GM19438 (cell line): ENCODE data around the gene NOLC1.
"Not testable (repeated sequence)": the region's sequence is repeated elsewhere in the genome, so short reads cannot be mapped to it uniquely, and the experiment has no call there.

ENCODE experiments used
- ATAC-seq: cut with Tn5 transposase; IDR thresholded peaks from one replicate; pipeline ENCODE4 v1.9.1; 2021; ENCODE audit warnings: low read depth; ENCODE audit not compliant: unreplicated experiment

NOLC1 gene

DNA sequence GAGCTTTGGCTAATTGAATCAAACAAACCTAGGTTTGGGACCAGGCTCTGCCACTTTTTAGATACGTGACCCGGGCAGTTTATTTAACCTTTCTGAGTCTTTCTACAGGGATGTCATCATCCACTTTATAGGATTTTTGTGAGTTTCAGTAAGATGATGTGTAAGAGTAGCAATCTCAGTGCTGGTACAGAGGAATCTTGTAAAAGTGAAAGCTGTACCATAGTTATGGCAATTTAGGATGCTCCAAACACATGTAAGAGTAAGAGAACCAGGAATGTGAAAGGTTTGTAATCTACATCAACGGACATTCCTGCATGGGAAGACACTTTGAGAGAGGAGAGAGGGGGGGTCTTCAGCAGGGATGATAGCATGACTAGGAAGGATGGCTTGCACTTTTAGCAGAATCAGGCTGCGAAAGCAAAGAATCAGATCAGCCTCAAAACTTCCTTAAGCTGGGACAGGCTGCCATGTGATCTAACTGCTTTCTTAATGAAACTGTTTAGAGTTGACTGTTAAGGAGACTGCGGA lies 968 bp downstream of the NOLC1 start:
- ATAC-seq, result no peak

DNA sequence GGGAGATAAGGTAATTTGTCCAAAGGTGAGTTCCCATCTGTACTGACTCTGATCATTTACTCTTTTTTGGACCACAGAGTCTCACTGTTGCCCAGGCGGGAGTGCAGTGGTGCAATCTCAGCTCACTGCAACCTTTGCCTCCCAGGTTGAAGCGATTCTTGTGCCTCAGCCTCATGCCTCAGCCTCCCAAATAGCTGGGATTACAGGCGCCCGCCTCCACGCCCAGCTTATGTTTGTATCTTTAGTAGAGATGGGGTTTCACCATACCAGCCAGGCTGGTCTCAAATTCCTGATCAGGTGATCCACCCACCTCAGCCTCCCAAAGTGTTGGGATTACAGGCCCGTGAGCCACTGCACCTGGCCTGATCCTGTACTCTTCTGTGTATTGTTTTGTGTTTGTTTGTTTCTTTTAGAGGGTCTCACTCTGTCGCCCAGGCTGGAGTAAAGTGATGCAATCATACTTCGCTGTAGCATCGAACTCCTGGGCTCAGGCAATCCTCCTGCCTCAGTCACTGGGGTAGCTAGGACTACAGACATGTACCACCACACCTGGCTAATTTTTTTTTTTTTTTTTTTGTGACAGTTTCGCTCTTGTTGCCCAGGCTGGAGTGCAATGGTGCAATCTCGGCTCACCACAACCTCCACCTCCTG lies 2.4 kb downstream of the NOLC1 start:
- no peak for ATAC-seq

GRCh38 chr10:102157224-102157623 lies 5.0 kb downstream of the NOLC1 start:
- no peak for ATAC-seq

DNA sequence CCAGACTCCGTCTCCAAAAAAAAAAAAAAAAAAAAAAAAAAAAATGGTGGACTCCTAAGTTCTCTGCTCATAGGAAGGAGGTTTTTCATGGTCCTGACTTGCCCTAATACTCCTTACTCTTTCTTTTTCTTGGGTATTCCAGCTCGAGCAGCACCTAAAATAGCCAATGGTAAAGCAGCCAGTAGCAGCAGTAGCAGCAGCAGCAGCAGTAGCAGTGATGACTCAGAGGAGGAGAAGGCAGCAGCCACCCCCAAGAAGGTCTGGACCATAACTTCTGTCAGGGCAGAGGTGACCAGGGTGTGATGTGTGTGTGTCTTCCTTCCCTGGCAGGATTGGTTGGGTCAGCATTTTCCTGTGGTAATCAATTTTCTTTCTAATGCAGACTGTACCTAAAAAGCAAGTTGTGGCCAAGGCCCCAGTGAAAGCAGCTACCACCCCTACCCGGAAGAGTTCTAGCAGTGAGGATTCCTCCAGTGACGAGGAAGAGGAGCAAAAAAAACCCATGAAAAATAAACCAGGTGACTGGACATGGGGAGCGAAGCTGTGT lies 6.9 kb downstream of the NOLC1 start:
- no peak for ATAC-seq

GRCh38 chr10:102159831-102160230 lies 7.6 kb downstream of the NOLC1 start:
- no peak for ATAC-seq

DNA sequence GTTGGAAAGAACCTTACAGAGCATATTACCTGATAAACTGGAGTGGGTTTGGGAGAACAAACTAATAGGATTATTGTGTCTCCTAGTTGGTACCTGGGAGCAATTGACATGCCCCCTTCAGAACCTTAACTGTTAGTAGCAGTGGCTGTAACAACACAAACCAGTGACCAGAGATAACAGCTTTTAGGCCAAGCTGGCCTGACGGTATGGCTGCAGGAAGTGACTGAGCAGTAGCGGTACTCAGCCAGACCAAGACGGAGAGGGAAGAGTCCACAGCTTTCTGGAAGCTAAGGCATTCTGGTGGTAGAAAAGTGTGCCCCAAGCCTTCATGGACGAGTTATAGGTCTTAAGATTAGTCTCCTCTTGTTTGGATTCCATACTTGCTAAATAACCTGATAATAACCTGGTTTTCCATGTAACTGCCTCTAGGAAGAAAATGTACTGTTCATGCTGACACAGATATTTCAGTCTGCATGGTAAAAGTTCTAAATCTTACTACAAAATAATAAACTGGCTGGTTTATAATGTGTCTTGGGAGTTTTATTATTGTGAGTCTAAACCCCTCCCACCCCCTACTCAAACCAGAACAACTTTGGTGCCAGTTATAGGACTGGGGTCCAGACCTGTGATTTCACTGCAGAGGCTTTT lies 11.3 kb downstream of the NOLC1 start:
- ATAC-seq, result no peak

GRCh38 chr10:102167861-102168260 lies 15.7 kb downstream of the NOLC1 start:
- no peak for ATAC-seq

DNA sequence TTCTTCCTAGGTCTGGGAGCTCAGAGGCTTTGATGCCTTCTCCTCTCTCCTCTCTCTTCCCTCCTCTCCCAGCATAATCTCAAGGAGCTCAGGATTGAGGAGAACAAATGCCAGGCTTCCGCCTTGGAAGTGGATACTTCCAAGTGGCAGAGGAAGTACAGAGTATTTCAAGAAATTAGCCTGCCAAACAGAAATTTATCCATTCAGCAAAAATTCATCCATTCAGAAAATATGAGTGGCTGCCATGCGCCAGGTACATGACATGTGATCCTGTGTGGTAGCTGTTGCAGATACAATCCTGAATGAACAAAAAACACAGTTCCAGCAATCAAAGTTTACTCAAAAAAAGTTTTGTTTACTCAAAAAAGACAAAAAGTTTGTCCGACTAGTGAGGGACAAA lies 18.4 kb downstream of the NOLC1 start:
- no peak for ATAC-seq

DNA sequence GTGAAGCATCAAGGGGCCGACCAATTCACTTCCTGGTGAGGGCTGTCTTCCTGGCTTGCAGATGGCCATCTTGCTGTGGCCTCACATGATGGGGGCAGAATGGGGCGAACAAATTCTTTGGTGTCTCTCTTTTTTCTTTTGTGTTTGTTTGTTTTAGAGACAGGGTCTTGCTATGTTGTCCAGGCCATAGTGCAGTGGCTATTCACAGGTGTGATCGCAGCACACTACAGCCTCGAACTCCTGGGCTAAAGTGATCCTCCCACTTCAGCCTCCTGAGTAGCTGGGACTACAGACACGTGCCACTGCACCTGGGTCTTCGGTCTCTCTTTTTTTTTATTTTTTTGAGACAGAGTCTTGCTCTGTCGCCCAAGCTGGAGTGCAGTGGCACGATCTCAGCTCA lies 20.1 kb downstream of the NOLC1 start:
- ATAC-seq, result no peak

- ATAC-seq, result no peak
These were observed 23.2 kb downstream of the NOLC1 start for GRCh38 chr10:102175415-102175814.

GRCh38 chr10:102184606-102185005 lies 32.4 kb downstream of the NOLC1 start:
- no peak for ATAC-seq

DNA sequence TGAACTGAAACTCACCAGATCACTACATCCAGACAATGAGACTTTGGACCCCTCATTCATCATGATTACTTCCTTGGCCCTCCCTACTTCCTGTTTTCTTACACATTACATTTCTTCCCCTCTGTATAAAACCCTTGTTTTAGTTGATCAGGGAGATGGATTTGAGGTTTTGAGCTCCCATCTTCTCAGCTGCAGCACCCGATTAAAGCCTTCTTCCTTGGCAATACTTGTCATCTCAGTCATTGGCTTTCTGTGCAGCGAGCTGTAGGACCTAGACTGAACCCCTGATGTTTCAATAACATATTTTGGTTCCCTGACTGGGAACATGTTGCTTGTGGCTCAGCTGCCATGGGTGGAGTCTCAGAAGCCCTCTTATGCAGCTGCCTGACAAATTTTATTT lies 33.1 kb downstream of the NOLC1 start:
- no peak for ATAC-seq

GRCh38 chr10:102185811-102186527 lies 33.8 kb downstream of the NOLC1 start:
- ATAC-seq, result no peak

DNA sequence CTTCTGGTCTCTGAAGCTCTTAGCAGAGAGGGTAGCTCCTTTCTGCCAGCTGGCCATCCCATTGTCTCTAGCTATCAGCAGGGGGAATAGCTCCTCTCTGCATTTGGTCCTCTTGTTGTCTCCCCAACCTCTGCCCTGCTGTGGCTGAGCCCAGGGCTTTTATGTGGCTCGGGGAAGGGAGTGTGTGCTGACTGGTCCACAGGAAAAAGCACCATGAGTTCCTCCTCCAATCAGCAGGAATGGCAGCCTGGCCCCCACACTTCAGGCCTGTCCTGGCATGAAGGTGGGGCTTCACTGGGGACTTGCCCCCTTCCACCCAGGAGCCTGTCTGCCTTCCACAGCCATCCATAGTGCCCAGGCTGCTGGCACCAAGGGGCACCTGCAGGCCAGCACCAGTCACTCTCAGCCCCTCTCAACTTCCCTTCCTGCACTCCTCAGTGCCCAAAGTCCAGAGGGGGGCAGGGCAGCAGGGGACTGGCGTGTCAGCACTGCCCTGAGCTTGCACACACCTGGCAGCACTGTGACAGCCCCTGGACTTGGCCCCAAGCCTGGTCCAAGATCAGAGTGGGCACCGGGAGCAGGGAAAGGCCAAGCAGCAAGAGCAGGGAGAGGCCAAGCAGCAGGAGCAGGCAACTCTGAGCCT lies 36.2 kb downstream of the NOLC1 start:
- ATAC-seq, result no peak

DNA sequence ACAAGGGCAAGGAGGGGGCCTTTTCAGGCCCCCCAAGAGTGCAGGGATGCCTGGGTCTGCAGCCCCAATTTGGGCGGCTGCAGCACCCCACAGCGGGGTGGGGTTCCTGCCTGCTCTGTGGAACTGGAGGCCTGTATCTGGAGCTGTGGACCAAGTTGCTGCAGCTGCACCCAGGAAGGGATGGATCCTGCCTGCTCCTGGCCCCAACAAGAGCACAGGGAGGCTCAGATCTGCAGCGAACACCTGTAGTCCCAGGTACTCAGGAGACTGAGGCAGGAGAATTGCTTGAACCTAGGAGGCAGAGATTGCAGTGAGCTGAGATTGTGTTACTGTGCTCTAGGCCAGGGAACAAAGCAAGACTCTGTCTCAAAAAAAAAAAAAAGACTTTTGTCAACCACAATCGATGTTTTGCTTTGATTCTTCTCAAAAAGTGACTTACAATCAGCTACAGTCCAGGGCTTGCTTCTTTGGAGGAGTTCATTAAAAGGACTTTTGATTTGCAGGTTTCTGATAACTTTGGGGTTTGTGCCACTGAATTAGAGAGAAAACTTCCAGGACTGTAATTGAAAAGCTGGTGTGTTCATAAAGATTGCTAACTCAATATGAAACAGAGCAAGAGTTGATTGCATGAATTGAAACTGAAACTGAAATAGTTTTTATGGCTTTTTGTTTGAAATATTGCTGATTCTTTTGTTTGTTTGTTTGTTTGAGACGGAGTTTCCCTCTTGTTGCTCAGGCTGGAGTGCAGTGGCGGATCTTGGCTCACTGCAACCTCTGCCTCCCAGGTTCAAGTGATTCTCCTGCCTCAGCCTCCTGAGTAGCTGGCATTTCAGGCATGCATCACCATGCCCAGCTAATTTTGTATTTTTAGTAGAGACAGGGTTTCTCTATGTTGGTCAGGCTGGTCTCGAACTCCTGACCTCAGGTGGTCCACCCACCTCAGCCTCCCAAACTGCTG lies 37.0 kb downstream of the NOLC1 start:
- ATAC-seq, result not testable (repeated sequence)

GRCh38 chr10:102191956-102192355 lies 39.8 kb downstream of the NOLC1 start:
- no peak for ATAC-seq

DNA sequence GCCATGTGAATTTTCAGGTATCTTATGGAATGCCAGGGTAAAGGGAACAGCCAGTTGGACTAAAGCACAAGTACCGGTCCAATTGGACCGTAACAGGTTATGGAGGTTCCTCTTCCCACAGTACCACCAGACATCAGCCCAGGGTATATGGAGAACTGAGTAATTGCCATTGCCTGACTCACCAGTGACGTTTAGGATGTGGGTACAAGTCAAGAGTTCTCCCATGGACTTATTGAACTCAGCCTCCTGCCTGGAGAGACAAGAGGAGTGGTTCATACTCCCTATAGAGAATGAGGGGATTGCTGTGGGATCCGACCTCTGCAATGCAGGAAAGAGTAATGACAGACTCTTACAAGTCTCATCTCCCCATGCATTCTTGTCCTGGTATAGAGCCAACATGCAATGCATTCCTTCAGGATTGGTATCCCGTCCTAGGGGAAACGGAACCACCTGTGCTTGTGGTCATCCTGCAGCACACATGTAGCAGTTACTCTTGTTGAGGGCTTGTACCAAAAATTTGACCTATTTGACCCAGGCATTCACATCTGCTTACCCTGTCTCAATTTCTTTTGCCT lies 43.2 kb downstream of the NOLC1 start:
- ATAC-seq, result no peak

DNA sequence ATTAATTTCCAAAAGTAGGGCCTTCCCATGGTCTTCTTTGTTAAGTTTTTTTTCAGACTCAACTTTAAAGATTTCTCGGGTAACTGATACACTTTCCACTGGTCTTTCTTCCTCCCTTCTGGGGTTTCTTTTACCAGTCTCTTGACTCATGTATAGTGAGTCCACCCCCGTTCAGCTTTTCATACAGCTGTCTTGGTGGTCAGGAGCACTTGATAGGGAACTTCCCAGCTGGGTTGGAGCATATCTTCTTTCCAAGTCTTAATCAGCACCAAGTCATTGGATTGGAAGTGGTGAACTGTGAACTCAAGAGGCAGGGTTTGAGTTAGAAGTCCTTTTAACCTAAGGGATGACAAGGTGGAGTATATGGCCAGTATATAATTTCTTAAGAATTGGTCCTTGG lies 44.7 kb downstream of the NOLC1 start:
- ATAC-seq, result no peak

DNA sequence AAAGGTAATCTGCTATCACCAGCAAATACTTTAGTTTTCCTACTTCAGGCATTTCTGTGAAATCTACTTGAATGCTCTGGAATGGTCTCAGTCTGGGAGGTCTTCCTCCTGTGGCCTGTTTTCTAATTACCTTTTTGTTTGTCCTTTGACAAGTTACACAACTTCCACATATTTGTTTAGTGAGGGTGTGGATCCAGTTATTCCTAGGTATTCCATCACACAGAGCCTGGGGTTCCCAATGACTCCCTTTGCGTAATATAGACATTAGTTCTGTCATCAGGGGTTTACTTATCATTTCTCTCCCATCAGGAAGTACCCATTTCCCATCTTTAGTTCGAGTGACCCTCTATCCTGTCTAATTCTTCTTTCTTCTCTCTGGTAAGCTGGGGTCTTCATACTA lies 45.8 kb downstream of the NOLC1 start:
- ATAC-seq, result no peak
